Measurements from ENCODE around the gene TEX26. TPM values are rescaled to one million over a fixed set of nuclear protein-coding genes. Genes with fewer than 3 reads are reported as not detected.

Gene TEX26
- total and polyA plus RNA-seq, 4 donors = 0.67 to 6.2 (median 2.5) TPM; not detected in 1

DNA sequence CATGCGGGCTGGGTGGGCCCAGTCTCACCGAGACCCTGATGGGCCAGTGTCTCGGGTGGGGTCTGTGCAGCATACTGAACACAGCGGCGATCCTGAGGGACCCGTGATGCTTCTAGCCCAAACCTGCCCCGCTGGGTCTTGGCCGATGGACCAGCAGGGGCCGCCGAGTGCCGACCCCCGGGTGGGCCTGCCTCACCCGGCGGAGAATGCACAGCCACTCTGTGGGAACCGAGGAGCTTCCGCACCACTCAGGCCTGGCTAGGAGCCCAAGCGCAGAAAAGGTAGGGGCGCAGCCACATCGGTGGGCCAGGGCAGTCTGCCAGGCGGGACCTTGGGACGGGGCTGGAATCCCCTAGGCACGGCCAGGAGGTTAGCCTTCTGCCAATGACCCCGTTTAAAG is 72.6 kb downstream of the TEX26 start:
- DNase-seq (no peak), ATAC-seq (ENCODE audit: insufficient read depth, low FRiP score) (no peak)
- TF ChIP-seq, protein P1, sequence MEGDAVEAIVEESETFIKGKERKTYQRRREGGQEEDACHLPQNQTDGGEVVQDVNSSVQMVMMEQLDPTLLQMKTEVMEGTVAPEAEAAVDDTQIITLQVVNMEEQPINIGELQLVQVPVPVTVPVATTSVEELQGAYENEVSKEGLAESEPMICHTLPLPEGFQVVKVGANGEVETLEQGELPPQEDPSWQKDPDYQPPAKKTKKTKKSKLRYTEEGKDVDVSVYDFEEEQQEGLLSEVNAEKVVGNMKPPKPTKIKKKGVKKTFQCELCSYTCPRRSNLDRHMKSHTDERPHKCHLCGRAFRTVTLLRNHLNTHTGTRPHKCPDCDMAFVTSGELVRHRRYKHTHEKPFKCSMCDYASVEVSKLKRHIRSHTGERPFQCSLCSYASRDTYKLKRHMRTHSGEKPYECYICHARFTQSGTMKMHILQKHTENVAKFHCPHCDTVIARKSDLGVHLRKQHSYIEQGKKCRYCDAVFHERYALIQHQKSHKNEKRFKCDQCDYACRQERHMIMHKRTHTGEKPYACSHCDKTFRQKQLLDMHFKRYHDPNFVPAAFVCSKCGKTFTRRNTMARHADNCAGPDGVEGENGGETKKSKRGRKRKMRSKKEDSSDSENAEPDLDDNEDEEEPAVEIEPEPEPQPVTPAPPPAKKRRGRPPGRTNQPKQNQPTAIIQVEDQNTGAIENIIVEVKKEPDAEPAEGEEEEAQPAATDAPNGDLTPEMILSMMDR (IDR thresholded peaks at IDR 0.05; ENCODE audit: control extremely low read depth, extremely low read depth) = no peak
- Histone ChIP-seq H3K27ac (ENCODE audit: low read depth in 1 of 2, low read length in 1 of 2) (no peak overlapping the region), H3K9ac (ENCODE audit: insufficient read depth in 1 of 2, low read length in 2 of 2) (no peak overlapping the region), H3K4me1 (ENCODE audit: control insufficient read depth in 5 of 5, insufficient read depth in 5 of 5, low read length in 5 of 5) (no peaks in the 10 kb centered on the region), H3K36me3 (ENCODE audit: control insufficient read depth in 4 of 4, insufficient read depth in 4 of 4, low read length in 4 of 4) (no peaks in the 10 kb centered on the region), H3K27me3 (ENCODE audit: control insufficient read depth in 3 of 3, insufficient read depth in 3 of 3, low read length in 2 of 3) (no peaks in the 10 kb centered on the region), H3K9me3 (ENCODE audit: control insufficient read depth in 4 of 4, insufficient read depth in 3 of 4, low read length in 3 of 4) (no peaks in the 10 kb centered on the region), H3K4me3 (no peak overlapping the region)
- 94 to 96% methylated on average over 23 of the region's 23 CpGs for WGBS, 2 donors

GRCh38 chr13:31007417-31007816 is 75.0 kb downstream of the TEX26 start:
- DNase-seq = no peak
- no peak for ATAC-seq (ENCODE audit: insufficient read depth, low FRiP score)
- H3K36me3 ChIP-seq (ENCODE audit: control insufficient read depth in 4 of 4, insufficient read depth in 4 of 4, low read length in 4 of 4) = no peaks in the 10 kb centered on the region
- H3K4me3 ChIP-seq = no peak overlapping the region
- H3K27me3 ChIP-seq (ENCODE audit: control insufficient read depth in 3 of 3, insufficient read depth in 3 of 3, low read length in 2 of 3) = no peaks in the 10 kb centered on the region
- peaks cover 0 to 12% (median 0%) of the 10 kb centered on the region in 5 donors for H3K4me1 ChIP-seq (ENCODE audit: control insufficient read depth in 5 of 5, insufficient read depth in 5 of 5, low read length in 5 of 5)
- H3K9ac ChIP-seq (ENCODE audit: insufficient read depth in 1 of 2, low read length in 2 of 2) = no peak overlapping the region
- H3K9me3 ChIP-seq (ENCODE audit: control insufficient read depth in 4 of 4, insufficient read depth in 3 of 4, low read length in 3 of 4) = no peaks in the 10 kb centered on the region
- H3K27ac ChIP-seq (ENCODE audit: low read depth in 1 of 2, low read length in 1 of 2) = no peak overlapping the region
- TF ChIP-seq, protein P1 (IDR thresholded peaks at IDR 0.05; ENCODE audit: control extremely low read depth, extremely low read depth) = no peak
- 78 to 88% methylated on average over 4 of the region's 4 CpGs for WGBS, 2 donors

GRCh38 chr13:31008400-31009115 is 76.1 kb downstream of the TEX26 start:
- TF ChIP-seq, protein P1 (IDR thresholded peaks at IDR 0.05; ENCODE audit: control extremely low read depth, extremely low read depth) = no peak
- 81 to 89% methylated on average over 7 of the region's 7 CpGs for WGBS, 2 donors
- no peak overlapping the region for H3K27ac ChIP-seq (ENCODE audit: low read depth in 1 of 2, low read length in 1 of 2)
- no peaks in the 10 kb centered on the region for H3K36me3 ChIP-seq (ENCODE audit: control insufficient read depth in 4 of 4, insufficient read depth in 4 of 4, low read length in 4 of 4)
- H3K4me3 ChIP-seq = no peak overlapping the region
- ATAC-seq (ENCODE audit: insufficient read depth, low FRiP score) (peak; percentile 27), DNase-seq (no peak)
- H3K9me3 ChIP-seq (ENCODE audit: control insufficient read depth in 4 of 4, insufficient read depth in 3 of 4, low read length in 3 of 4) = no peaks in the 10 kb centered on the region
- H3K4me1 ChIP-seq (ENCODE audit: control insufficient read depth in 5 of 5, insufficient read depth in 5 of 5, low read length in 5 of 5) = peaks cover 0 to 14% (median 0%) of the 10 kb centered on the region in 5 donors
- H3K27me3 ChIP-seq (ENCODE audit: control insufficient read depth in 3 of 3, insufficient read depth in 3 of 3, low read length in 2 of 3) = no peaks in the 10 kb centered on the region
- no peak overlapping the region for H3K9ac ChIP-seq (ENCODE audit: insufficient read depth in 1 of 2, low read length in 2 of 2)
